HL-60 (cell line): ENCODE data around the gene TTC28.

Source experiments
- DNase-seq, 2 experiments: peaks; one replicate each; pipeline ENCODE4 v3.0.0-alpha.2; 2010 to 2020; ENCODE audit warnings: low read depth in 1 of 2, low spot score in 1 of 2
- H3K27ac ChIP-seq: fragments of 250-450 bp; sonication (Bioruptor Pico); replicated peaks from 2 replicates; pipeline ENCODE4 v1.5.1; 2020; ENCODE audit warnings: mild to moderate bottlenecking, moderate library complexity
- H3K27me3 ChIP-seq: fragments of 250-450 bp; sonication (Bioruptor Pico); 2 replicates; pipeline ENCODE4 v1.5.1; 2021; ENCODE audit warnings: mild to moderate bottlenecking, moderate library complexity; ENCODE audit not compliant: insufficient read depth, poor library complexity, severe bottlenecking
- H3K4me3 ChIP-seq: replicated peaks from 2 replicates; pipeline ENCODE4 v1.5.1; 2011; ENCODE audit warnings: mild to moderate bottlenecking, control low read depth, low read length; ENCODE audit not compliant: insufficient read depth
- GABPA ChIP-seq: IDR thresholded peaks from 2 replicates; pipeline ENCODE4 v1.6.1; 2012; ENCODE audit warnings: low read depth
- POLR2AphosphoS5 ChIP-seq: IDR thresholded peaks from 2 replicates; pipeline ENCODE4 v1.6.1; 2012; ENCODE audit warnings: low read depth
- SPI1 ChIP-seq: IDR thresholded peaks from 2 replicates; pipeline ENCODE4 v1.6.1; 2012; ENCODE audit warnings: low read depth, mild to moderate bottlenecking, borderline replicate concordance
- TF ChIP-seq, protein P1 (sequence below): IDR thresholded peaks from 2 replicates; pipeline ENCODE4 v1.6.1; 2012; ENCODE audit warnings: low read depth; ENCODE audit not compliant: insufficient replicate concordance
- TF ChIP-seq, protein P2 (sequence below): IDR thresholded peaks from one replicate; pipeline ENCODE4 v1.5.1; 2011; ENCODE audit warnings: low read length, control low read depth, inconsistent platforms; ENCODE audit not compliant: insufficient read depth

Gene TTC28

DNA sequence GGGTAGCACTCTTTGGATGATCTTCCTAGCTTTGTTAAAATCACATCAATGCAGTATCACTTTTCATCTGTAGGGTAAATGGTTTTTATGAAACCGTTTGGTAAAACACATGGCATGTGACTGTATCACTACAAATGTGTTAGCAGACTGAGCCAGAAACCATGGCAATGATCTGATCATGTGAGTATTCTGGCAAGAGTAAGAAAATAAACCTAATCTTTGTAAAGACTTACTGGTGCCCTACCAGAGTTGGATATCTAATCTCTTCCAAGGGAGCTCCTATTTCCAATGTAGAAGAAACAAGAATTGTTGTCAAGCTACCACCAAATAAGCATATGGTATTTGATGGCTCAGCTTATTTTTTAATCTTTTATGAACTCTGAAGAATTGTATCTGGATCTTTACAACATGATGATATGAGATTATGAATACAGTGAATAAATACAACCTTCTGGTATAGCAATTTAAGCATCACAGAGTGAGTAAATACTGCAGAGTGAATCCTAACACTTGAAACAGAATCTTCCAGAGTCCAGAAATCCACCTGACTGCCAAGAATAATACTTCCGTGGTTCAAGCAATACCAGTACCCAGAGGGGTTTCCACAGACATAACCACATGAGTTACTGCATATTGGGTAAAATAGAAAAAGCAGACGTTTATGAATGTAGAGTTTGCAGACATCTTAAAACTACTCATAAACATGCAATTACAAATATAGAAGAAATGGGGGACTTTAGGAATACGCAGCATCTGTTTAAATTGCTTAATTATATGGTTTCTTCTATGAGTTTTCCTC is 238.8 kb downstream of the TTC28 start:
- TF ChIP-seq POLR2AphosphoS5 (no peak), SPI1 (no peak), GABPA (no peak)
- TF ChIP-seq, protein P1, sequence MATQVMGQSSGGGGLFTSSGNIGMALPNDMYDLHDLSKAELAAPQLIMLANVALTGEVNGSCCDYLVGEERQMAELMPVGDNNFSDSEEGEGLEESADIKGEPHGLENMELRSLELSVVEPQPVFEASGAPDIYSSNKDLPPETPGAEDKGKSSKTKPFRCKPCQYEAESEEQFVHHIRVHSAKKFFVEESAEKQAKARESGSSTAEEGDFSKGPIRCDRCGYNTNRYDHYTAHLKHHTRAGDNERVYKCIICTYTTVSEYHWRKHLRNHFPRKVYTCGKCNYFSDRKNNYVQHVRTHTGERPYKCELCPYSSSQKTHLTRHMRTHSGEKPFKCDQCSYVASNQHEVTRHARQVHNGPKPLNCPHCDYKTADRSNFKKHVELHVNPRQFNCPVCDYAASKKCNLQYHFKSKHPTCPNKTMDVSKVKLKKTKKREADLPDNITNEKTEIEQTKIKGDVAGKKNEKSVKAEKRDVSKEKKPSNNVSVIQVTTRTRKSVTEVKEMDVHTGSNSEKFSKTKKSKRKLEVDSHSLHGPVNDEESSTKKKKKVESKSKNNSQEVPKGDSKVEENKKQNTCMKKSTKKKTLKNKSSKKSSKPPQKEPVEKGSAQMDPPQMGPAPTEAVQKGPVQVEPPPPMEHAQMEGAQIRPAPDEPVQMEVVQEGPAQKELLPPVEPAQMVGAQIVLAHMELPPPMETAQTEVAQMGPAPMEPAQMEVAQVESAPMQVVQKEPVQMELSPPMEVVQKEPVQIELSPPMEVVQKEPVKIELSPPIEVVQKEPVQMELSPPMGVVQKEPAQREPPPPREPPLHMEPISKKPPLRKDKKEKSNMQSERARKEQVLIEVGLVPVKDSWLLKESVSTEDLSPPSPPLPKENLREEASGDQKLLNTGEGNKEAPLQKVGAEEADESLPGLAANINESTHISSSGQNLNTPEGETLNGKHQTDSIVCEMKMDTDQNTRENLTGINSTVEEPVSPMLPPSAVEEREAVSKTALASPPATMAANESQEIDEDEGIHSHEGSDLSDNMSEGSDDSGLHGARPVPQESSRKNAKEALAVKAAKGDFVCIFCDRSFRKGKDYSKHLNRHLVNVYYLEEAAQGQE, result no peak
- TF ChIP-seq, protein P2, sequence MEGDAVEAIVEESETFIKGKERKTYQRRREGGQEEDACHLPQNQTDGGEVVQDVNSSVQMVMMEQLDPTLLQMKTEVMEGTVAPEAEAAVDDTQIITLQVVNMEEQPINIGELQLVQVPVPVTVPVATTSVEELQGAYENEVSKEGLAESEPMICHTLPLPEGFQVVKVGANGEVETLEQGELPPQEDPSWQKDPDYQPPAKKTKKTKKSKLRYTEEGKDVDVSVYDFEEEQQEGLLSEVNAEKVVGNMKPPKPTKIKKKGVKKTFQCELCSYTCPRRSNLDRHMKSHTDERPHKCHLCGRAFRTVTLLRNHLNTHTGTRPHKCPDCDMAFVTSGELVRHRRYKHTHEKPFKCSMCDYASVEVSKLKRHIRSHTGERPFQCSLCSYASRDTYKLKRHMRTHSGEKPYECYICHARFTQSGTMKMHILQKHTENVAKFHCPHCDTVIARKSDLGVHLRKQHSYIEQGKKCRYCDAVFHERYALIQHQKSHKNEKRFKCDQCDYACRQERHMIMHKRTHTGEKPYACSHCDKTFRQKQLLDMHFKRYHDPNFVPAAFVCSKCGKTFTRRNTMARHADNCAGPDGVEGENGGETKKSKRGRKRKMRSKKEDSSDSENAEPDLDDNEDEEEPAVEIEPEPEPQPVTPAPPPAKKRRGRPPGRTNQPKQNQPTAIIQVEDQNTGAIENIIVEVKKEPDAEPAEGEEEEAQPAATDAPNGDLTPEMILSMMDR, result no peak
- Histone ChIP-seq H3K27ac (no peak overlapping the region), H3K27me3 (peaks cover 29% of the 10 kb centered on the region), H3K4me3 (no peak overlapping the region)
- no peak for DNase-seq

DNA sequence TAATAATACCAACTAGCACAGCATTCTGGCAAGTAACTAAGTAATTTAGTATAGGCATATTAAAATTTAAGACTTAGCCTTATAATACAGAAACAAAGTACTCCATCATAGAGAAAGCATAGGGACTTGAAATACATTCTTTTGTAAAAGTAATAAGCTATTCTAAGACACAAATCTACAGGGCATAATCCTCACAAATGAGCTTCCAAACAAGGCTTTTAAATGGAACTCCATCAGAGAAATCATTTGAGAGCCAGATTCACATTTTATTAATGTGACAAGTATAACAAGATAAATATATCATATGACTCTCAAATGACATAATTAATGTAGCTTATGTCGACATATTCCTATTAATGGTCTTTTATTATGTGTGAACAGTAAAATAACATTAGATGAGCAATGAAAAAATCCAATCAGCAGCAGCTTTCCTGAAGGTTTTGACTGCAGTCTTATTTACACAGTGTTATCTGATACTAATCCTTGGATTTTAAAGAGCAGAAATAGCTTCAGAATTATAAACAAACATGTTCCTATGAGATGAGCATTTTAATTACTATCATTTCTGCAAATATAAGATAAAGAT is 241.4 kb downstream of the TTC28 start:
- H3K27me3 ChIP-seq, result peaks cover 11% of the 10 kb centered on the region
- no peak for TF ChIP-seq GABPA
- no peak for TF ChIP-seq POLR2AphosphoS5
- TF ChIP-seq SPI1, result no peak
- TF ChIP-seq, protein P1, result no peak
- TF ChIP-seq, protein P2, result no peak
- no peak for DNase-seq
- no peak overlapping the region for H3K27ac ChIP-seq
- H3K4me3 ChIP-seq, result no peak overlapping the region

DNA sequence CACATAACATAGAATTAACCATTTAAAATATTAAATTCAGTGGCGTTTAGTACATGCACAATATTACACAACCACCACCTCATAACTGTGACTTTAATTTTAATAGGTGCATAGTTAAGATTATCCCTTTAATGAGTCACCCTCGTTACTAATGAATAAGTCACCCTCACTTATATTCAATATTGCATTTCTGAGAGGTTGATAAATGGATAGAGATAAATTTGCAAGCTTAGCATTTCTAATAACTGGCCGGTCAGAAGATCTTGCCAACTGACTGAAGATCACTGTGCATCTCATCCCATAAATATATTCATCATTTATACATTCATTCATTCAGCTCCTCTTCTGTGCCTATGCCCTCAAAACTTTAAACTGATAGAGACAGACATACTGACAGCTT is 243.7 kb downstream of the TTC28 start:
- Histone ChIP-seq H3K4me3 (no peak overlapping the region), H3K27ac (no peak overlapping the region), H3K27me3 (peaks cover 2% of the 10 kb centered on the region)
- no peak for TF ChIP-seq SPI1
- TF ChIP-seq, protein P1, result no peak
- TF ChIP-seq, protein P2, result no peak
- DNase-seq, result no peak
